T-cell (primary cell): ENCODE measurements around the gene ENDOV. TPM values are rescaled to one million over a fixed set of nuclear protein-coding genes. Genes with fewer than 3 reads are reported as not detected.

Experiments used
- total RNA-seq, 35 experiments: library from RNA in 6 of 35; stranded (reverse) in 6 of 35; fragments of 120-200 nt in 1 of 35; gene quantifications; one replicate each; pipeline versions ENCODE4 v1.2.1 to v1.2.4 and lab custom pipeline; 2013 to 2026

Gene ENDOV
- total RNA-seq, 5 donors from 2014 or later (not counting 1 experiment from before 2014, with no cell fraction given): 17.1 to 22.2 (median 21.1) TPM

Other genes starting within 250 kb of the ENDOV start
- under 1 TPM in 2 of 5 donors, not detected in 3; 0.06 to 0.10 TPM for gene CARD14, start 245.1 kb upstream of the ENDOV start, total RNA-seq
- gene SGSH, start 194.8 kb upstream of the ENDOV start, total RNA-seq: 100 to 1,000 TPM; 133 to 197 (median 155) TPM
- 100 to 1,000 TPM in 3 of 5 donors, 10 to 100 TPM in 2; 45.9 to 123 (median 112) TPM for gene SLC26A11, start 194.7 kb upstream of the ENDOV start, total RNA-seq
- 100 to 1,000 TPM; 433 to 628 (median 590) TPM for gene RNF213, start 154.3 kb upstream of the ENDOV start, total RNA-seq
- gene NPTX1, start 61.4 kb downstream of the ENDOV start, total RNA-seq: under 1 TPM; 0.13 to 0.67 (median 0.33) TPM
- gene RPTOR, start 129.7 kb downstream of the ENDOV start, total RNA-seq: 10 to 100 TPM; 59.4 to 76.8 (median 71.4) TPM